ENCODE data around the gene VWF. TPM values are rescaled to one million over a fixed set of nuclear protein-coding genes. Genes with fewer than 3 reads are reported as not detected.

VWF gene
- total and polyA plus RNA-seq, 9 donors: 37.9 to 278 (median 107) TPM

DNA sequence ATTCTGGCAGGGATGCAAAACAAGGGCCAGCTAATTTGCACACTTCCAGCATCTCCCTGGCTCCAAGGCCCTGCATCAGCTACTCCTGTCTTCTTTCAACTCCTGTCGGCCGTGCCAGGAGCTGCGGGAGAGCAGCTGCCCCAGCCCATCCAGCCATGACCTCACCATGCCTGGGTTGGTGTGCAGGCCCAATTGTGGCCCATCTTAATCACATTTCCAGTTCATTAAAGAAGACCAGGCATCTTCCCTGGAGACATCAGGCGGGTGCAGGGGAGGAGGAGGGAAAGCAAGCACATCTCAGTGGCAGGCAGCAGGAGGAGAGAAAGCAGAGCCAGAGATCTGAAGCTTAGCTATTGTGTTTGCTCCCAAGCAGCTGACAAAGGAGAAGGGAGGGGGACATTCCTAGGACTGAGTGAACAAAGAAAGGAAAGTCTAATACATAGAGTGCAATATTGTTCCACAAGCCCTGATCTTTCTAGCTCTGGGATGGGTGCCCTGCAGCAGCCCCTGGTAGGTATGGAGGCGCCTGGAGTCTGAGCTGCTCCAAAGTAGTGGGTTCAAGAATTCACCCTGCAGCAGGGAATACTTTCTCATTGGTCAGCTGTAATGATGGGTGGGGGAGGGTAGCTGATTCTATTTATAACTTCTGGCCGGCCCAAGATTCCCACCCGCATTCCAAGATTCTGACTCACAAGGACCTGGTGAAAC, 40.1 kb downstream of the VWF start:
- no peaks in the 10 kb centered on the region for H3K27me3 ChIP-seq
- TF ChIP-seq, protein P1, sequence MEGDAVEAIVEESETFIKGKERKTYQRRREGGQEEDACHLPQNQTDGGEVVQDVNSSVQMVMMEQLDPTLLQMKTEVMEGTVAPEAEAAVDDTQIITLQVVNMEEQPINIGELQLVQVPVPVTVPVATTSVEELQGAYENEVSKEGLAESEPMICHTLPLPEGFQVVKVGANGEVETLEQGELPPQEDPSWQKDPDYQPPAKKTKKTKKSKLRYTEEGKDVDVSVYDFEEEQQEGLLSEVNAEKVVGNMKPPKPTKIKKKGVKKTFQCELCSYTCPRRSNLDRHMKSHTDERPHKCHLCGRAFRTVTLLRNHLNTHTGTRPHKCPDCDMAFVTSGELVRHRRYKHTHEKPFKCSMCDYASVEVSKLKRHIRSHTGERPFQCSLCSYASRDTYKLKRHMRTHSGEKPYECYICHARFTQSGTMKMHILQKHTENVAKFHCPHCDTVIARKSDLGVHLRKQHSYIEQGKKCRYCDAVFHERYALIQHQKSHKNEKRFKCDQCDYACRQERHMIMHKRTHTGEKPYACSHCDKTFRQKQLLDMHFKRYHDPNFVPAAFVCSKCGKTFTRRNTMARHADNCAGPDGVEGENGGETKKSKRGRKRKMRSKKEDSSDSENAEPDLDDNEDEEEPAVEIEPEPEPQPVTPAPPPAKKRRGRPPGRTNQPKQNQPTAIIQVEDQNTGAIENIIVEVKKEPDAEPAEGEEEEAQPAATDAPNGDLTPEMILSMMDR (IDR thresholded peaks at IDR 0.05): no peak
- no peak for TF ChIP-seq EP300 (IDR thresholded peaks at IDR 0.05)
- no peak for TF ChIP-seq POLR2A (IDR thresholded peaks at IDR 0.05)
- no peak for DNase-seq
- H3K9me3 ChIP-seq: no peaks in the 10 kb centered on the region
- no peak overlapping the region for H3K27ac ChIP-seq
- WGBS, 3 donors: 35 to 43% (median 39%) methylated on average over 7 of the region's 7 CpGs
- intact Hi-C loops (cut with DNase I): loop anchor here in 1 of 4 donors (10.0 kb wide), 1 partner anchor 90 kb away; no protein-coding TSS in a partner anchor
- no peak overlapping the region for H3K4me3 ChIP-seq
- no peaks in the 10 kb centered on the region for H3K36me3 ChIP-seq
- H3K4me1 ChIP-seq (ENCODE audit: insufficient read depth): peaks cover 2% of the 10 kb centered on the region

DNA sequence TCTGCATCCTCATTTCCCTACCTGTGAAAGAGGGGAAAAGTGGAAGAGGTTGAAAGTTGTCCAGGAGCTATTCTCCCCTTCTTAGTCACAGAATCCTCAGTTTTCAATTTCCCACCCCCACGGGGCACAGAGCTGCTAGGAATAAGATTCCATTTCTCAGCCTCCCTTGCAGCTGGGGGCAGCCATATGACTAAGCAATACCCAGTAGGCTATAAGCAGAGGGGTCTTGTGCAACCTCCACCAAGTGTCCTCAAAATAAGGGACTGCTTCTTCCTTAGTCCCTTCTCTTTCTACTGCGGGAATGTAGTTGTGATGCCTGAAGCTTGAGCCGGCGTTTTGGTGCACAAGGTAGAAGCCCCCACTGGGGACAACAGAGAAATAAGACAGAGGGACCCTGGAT, 40.9 kb downstream of the VWF start:
- 70 to 82% (median 71%) methylated on average over 4 of the region's 4 CpGs for WGBS, 3 donors

DNA sequence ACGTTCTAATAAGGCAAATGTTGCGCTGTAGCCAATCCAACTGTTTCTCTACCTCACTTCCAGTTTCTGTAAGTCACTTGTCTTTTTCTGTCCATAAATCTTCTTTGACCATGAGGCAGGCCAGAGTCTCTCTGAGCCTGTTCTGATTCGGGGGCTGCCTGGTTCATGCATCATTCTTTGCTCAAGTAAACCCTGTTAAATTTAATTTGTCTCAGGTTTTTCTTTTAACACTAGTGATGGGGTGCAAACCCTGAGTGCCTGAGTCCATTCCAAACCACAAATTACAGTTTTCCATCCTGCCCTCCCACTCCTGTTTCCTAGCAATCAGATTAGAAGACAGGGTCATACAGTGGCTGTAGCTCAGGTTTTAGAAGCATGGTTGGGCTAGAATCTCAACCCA, 41.9 kb downstream of the VWF start:
- Histone ChIP-seq H3K27me3 (no peaks in the 10 kb centered on the region), H3K27ac (no peak overlapping the region), H3K4me1 (ENCODE audit: insufficient read depth) (peaks cover 2% of the 10 kb centered on the region), H3K36me3 (no peaks in the 10 kb centered on the region), H3K9me3 (no peaks in the 10 kb centered on the region), H3K4me3 (no peak overlapping the region)
- no peak for DNase-seq
- TF ChIP-seq POLR2A (IDR thresholded peaks at IDR 0.05): no peak
- TF ChIP-seq, protein P1 (IDR thresholded peaks at IDR 0.05): no peak
- TF ChIP-seq EP300 (IDR thresholded peaks at IDR 0.05): no peak
- intact Hi-C loops (cut with DNase I): loop anchor here in 1 of 4 donors (10.0 kb wide), 1 partner anchor 92 kb away; no protein-coding TSS in a partner anchor
- WGBS, 3 donors: 75 to 92% (median 84%) methylated on average over 3 of the region's 3 CpGs

More for the DNA sequence above, 40.9 kb downstream of the VWF start:
- Histone ChIP-seq H3K27me3 (no peaks in the 10 kb centered on the region), H3K27ac (no peak overlapping the region), H3K36me3 (no peaks in the 10 kb centered on the region), H3K4me1 (ENCODE audit: insufficient read depth) (peaks cover 2% of the 10 kb centered on the region), H3K4me3 (no peak overlapping the region), H3K9me3 (no peaks in the 10 kb centered on the region)
- DNase-seq: no peak
- TF ChIP-seq, protein P1 (IDR thresholded peaks at IDR 0.05): no peak
- TF ChIP-seq EP300 (IDR thresholded peaks at IDR 0.05): no peak
- no peak for TF ChIP-seq POLR2A (IDR thresholded peaks at IDR 0.05)
- intact Hi-C loops (cut with DNase I): loop anchor here in 1 of 4 donors (10.0 kb wide), 1 partner anchor 91 kb away; no protein-coding TSS in a partner anchor

DNA sequence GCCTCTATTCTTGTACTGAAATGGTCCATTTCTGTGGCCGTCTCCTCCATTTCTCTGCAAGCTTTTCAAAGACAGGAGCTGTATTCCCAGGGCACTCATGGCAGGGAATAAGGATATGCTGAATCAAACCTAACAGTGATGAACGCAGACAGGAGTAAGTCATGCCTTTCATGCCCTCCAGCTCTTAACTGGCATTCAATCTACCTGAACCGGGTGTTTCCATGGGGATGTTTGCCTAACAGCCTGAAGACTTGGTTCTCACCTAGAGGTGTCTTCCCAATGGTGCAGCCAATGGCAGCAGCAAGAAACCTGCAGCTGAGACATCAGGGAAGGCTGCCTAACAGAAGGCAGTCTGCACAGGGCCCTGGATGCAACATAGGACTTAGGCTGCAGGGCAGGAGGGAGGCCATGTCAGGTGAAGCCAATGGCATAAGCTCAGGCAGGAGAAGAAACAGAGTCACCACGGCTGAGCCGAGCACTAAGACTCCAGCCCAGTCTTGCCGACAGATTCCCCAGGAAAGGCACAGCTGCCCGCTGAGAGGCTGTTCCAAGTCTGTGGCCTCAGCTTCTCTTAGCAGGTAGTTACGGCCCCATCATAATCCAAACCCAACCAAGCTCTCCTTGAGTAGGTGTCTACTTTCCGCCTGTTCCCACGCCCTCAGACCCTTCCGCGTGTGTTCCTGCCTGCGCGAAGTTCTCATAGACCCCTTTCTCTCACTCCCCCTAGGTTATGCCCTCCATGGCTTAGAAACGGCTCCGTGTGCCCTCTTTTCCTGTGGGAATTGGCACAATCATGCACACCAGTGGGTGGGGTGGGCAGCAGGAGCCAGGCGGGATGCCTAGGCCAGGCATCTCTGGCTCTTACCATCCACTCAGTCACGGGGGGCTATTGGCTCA, 44.1 kb downstream of the VWF start:
- no peak for DNase-seq

More for the DNA sequence above, 44.1 kb downstream of the VWF start:
- H3K4me3 ChIP-seq: no peak overlapping the region
- TF ChIP-seq EP300 (IDR thresholded peaks at IDR 0.05): no peak
- TF ChIP-seq, protein P1 (IDR thresholded peaks at IDR 0.05): no peak
- no peak for TF ChIP-seq POLR2A (IDR thresholded peaks at IDR 0.05)
- no peaks in the 10 kb centered on the region for H3K9me3 ChIP-seq
- intact Hi-C loops (cut with DNase I): loop anchor here in 1 of 4 donors (10.0 kb wide), 1 partner anchor 94 kb away; no protein-coding TSS in a partner anchor
- 90 to 94% (median 91%) methylated on average over 18 of the region's 18 CpGs for WGBS, 3 donors
- H3K4me1 ChIP-seq (ENCODE audit: insufficient read depth): peaks cover 2% of the 10 kb centered on the region
- H3K36me3 ChIP-seq: no peaks in the 10 kb centered on the region
- H3K27ac ChIP-seq: no peak overlapping the region
- no peaks in the 10 kb centered on the region for H3K27me3 ChIP-seq
